ENCODE results near the gene CFAP61.

The CFAP61 gene

GRCh38 chr20:20225325-20226043 is 173.2 kb downstream of the CFAP61 start:
- H3K9me3 ChIP-seq (ENCODE audit: insufficient read depth, low read depth, low read length): no peaks in the 10 kb centered on the region; the same call in 1 of the 2 replicates
- no peak overlapping the region for H3K4me3 ChIP-seq (ENCODE audit: low read length)
- H3K27ac ChIP-seq (ENCODE audit: low read length): no peak overlapping the region
- H3K27me3 ChIP-seq (ENCODE audit: insufficient read depth, low read length): no peaks in the 10 kb centered on the region
- peaks cover 11% of the 10 kb centered on the region; the same call in 1 of the 2 replicates for H3K4me1 ChIP-seq (ENCODE audit: insufficient read depth, low read length)
- no peaks in the 10 kb centered on the region for H3K36me3 ChIP-seq (ENCODE audit: insufficient read depth, low read depth, low read length)
- no peak overlapping the region for H3K9ac ChIP-seq (ENCODE audit: low read depth, low read length)

- Histone ChIP-seq H3K4me3 (ENCODE audit: low read length) (no peak overlapping the region), H3K27me3 (ENCODE audit: insufficient read depth, low read length) (no peaks in the 10 kb centered on the region), H3K4me1 (ENCODE audit: insufficient read depth, low read length) (peaks cover 11% of the 10 kb centered on the region; the same call in 1 of the 2 replicates), H3K9ac (ENCODE audit: low read depth, low read length) (no peak overlapping the region), H3K36me3 (ENCODE audit: insufficient read depth, low read depth, low read length) (no peaks in the 10 kb centered on the region), H3K27ac (ENCODE audit: low read length) (no peak overlapping the region), H3K9me3 (ENCODE audit: insufficient read depth, low read depth, low read length) (no peaks in the 10 kb centered on the region; the same call in 1 of the 2 replicates)
These were observed 174.2 kb downstream of the CFAP61 start for GRCh38 chr20:20226554-20226953.

GRCh38 chr20:20227013-20227571 is 174.8 kb downstream of the CFAP61 start:
- Histone ChIP-seq H3K36me3 (ENCODE audit: insufficient read depth, low read depth, low read length) (no peaks in the 10 kb centered on the region), H3K4me3 (ENCODE audit: low read length) (no peak overlapping the region), H3K9ac (ENCODE audit: low read depth, low read length) (no peak overlapping the region), H3K27ac (ENCODE audit: low read length) (no peak overlapping the region), H3K27me3 (ENCODE audit: insufficient read depth, low read length) (no peaks in the 10 kb centered on the region), H3K9me3 (ENCODE audit: insufficient read depth, low read depth, low read length) (no peaks in the 10 kb centered on the region; the same call in 1 of the 2 replicates), H3K4me1 (ENCODE audit: insufficient read depth, low read length) (peaks cover 11% of the 10 kb centered on the region; the same call in 1 of the 2 replicates)

GRCh38 chr20:20228351-20228750 is 176.0 kb downstream of the CFAP61 start:
- H3K9me3 ChIP-seq (ENCODE audit: insufficient read depth, low read depth, low read length): no peaks in the 10 kb centered on the region; the same call in 1 of the 2 replicates
- no peak overlapping the region for H3K9ac ChIP-seq (ENCODE audit: low read depth, low read length)
- H3K27me3 ChIP-seq (ENCODE audit: insufficient read depth, low read length): no peaks in the 10 kb centered on the region
- no peak overlapping the region for H3K4me3 ChIP-seq (ENCODE audit: low read length)
- H3K4me1 ChIP-seq (ENCODE audit: insufficient read depth, low read length): peaks cover 11% of the 10 kb centered on the region; the same call in 1 of the 2 replicates
- no peak overlapping the region for H3K27ac ChIP-seq (ENCODE audit: low read length)
- H3K36me3 ChIP-seq (ENCODE audit: insufficient read depth, low read depth, low read length): no peaks in the 10 kb centered on the region

- peaks cover 11% of the 10 kb centered on the region; the same call in 1 of the 2 replicates for H3K4me1 ChIP-seq (ENCODE audit: insufficient read depth, low read length)
- H3K9ac ChIP-seq (ENCODE audit: low read depth, low read length): no peak overlapping the region
- no peaks in the 10 kb centered on the region for H3K27me3 ChIP-seq (ENCODE audit: insufficient read depth, low read length)
- no peak overlapping the region for H3K4me3 ChIP-seq (ENCODE audit: low read length)
- H3K36me3 ChIP-seq (ENCODE audit: insufficient read depth, low read depth, low read length): no peaks in the 10 kb centered on the region
- no peaks in the 10 kb centered on the region; the same call in 1 of the 2 replicates for H3K9me3 ChIP-seq (ENCODE audit: insufficient read depth, low read depth, low read length)
- H3K27ac ChIP-seq (ENCODE audit: low read length): no peak overlapping the region
These were observed 177.3 kb downstream of the CFAP61 start for GRCh38 chr20:20229595-20229994.

- Histone ChIP-seq H3K4me3 (ENCODE audit: low read length) (no peak overlapping the region), H3K9me3 (ENCODE audit: insufficient read depth, low read depth, low read length) (no peaks in the 10 kb centered on the region; the same call in 1 of the 2 replicates), H3K27me3 (ENCODE audit: insufficient read depth, low read length) (no peaks in the 10 kb centered on the region), H3K4me1 (ENCODE audit: insufficient read depth, low read length) (no peaks in the 10 kb centered on the region), H3K27ac (ENCODE audit: low read length) (no peak overlapping the region), H3K36me3 (ENCODE audit: insufficient read depth, low read depth, low read length) (no peaks in the 10 kb centered on the region), H3K9ac (ENCODE audit: low read depth, low read length) (no peak overlapping the region)
These were observed 178.4 kb downstream of the CFAP61 start for GRCh38 chr20:20230741-20231140.

GRCh38 chr20:20231528-20232298 is 179.4 kb downstream of the CFAP61 start:
- Histone ChIP-seq H3K9ac (ENCODE audit: low read depth, low read length) (no peak overlapping the region), H3K36me3 (ENCODE audit: insufficient read depth, low read depth, low read length) (no peaks in the 10 kb centered on the region), H3K9me3 (ENCODE audit: insufficient read depth, low read depth, low read length) (no peaks in the 10 kb centered on the region; the same call in 1 of the 2 replicates), H3K4me1 (ENCODE audit: insufficient read depth, low read length) (no peaks in the 10 kb centered on the region), H3K4me3 (ENCODE audit: low read length) (no peak overlapping the region), H3K27ac (ENCODE audit: low read length) (no peak overlapping the region), H3K27me3 (ENCODE audit: insufficient read depth, low read length) (no peaks in the 10 kb centered on the region)

- H3K4me3 ChIP-seq (ENCODE audit: low read length): no peak overlapping the region
- no peak overlapping the region for H3K9ac ChIP-seq (ENCODE audit: low read depth, low read length)
These were observed 180.7 kb downstream of the CFAP61 start for GRCh38 chr20:20233041-20233514.

GRCh38 chr20:20235681-20236080 is 183.3 kb downstream of the CFAP61 start:
- Histone ChIP-seq H3K27ac (ENCODE audit: low read length) (no peak overlapping the region), H3K9me3 (ENCODE audit: insufficient read depth, low read depth, low read length) (no peaks in the 10 kb centered on the region), H3K9ac (ENCODE audit: low read depth, low read length) (no peak overlapping the region), H3K4me3 (ENCODE audit: low read length) (no peak overlapping the region), H3K4me1 (ENCODE audit: insufficient read depth, low read length) (no peaks in the 10 kb centered on the region), H3K36me3 (ENCODE audit: insufficient read depth, low read depth, low read length) (no peaks in the 10 kb centered on the region), H3K27me3 (ENCODE audit: insufficient read depth, low read length) (no peaks in the 10 kb centered on the region)

More at GRCh38 chr20:20233041-20233514, 180.7 kb downstream of the CFAP61 start:
- Histone ChIP-seq H3K27ac (ENCODE audit: low read length) (no peak overlapping the region), H3K36me3 (ENCODE audit: insufficient read depth, low read depth, low read length) (no peaks in the 10 kb centered on the region), H3K9me3 (ENCODE audit: insufficient read depth, low read depth, low read length) (no peaks in the 10 kb centered on the region), H3K4me1 (ENCODE audit: insufficient read depth, low read length) (no peaks in the 10 kb centered on the region), H3K27me3 (ENCODE audit: insufficient read depth, low read length) (no peaks in the 10 kb centered on the region)

- no peak overlapping the region for H3K27ac ChIP-seq (ENCODE audit: low read length)
- H3K36me3 ChIP-seq (ENCODE audit: insufficient read depth, low read depth, low read length): no peaks in the 10 kb centered on the region
- H3K27me3 ChIP-seq (ENCODE audit: insufficient read depth, low read length): no peaks in the 10 kb centered on the region
- H3K4me3 ChIP-seq (ENCODE audit: low read length): no peak overlapping the region
- H3K9ac ChIP-seq (ENCODE audit: low read depth, low read length): no peak overlapping the region
- no peaks in the 10 kb centered on the region for H3K4me1 ChIP-seq (ENCODE audit: insufficient read depth, low read length)
- no peaks in the 10 kb centered on the region for H3K9me3 ChIP-seq (ENCODE audit: insufficient read depth, low read depth, low read length)
These were observed 185.0 kb downstream of the CFAP61 start for GRCh38 chr20:20237093-20237959.

GRCh38 chr20:20241976-20242375 is 189.6 kb downstream of the CFAP61 start:
- Histone ChIP-seq H3K36me3 (ENCODE audit: insufficient read depth, low read depth, low read length) (no peaks in the 10 kb centered on the region), H3K9me3 (ENCODE audit: insufficient read depth, low read depth, low read length) (peaks cover 17% of the 10 kb centered on the region), H3K27me3 (ENCODE audit: insufficient read depth, low read length) (no peaks in the 10 kb centered on the region)

More at GRCh38 chr20:20241976-20242375, 189.6 kb downstream of the CFAP61 start:
- no peaks in the 10 kb centered on the region for H3K4me1 ChIP-seq (ENCODE audit: insufficient read depth, low read length)
- no peak overlapping the region for H3K27ac ChIP-seq (ENCODE audit: low read length)
- no peak overlapping the region for H3K9ac ChIP-seq (ENCODE audit: low read depth, low read length)
- H3K4me3 ChIP-seq (ENCODE audit: low read length): no peak overlapping the region
